ENCODE measurements around the gene BTBD9. TPM values are rescaled to one million over a fixed set of nuclear protein-coding genes. Genes with fewer than 3 reads are reported as not detected.

Gene BTBD9
- total and polyA plus RNA-seq, 2 experiments from 2014 or later, result 8.4 to 10.1 TPM

DNA sequence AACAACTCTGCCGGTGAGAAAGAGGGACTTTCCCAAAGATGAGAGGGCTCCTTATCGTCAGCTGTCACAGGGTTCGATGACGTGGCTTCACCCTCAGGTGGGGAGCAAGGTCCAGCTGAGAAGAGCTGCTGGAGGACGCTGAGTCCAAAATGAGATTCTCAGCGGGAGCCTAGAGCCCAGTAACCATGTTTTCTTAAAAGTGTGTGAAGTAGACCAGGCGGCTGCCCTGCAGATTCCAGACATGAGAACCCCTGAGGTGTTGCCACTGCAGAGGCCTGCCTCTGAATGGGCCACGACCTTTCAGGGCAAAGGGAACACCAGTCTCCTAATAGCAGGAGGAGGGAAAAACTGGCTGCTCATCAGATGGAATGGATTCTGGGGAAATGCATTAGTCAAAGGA is 375.1 kb downstream of the BTBD9 start:
- peaks cover 28% of the 10 kb centered on the region for H3K4me1 ChIP-seq (ENCODE audit: low read depth)
- H3K36me3 ChIP-seq, result no peaks in the 10 kb centered on the region
- H3K27ac ChIP-seq, result peak overlapping the region; percentile 31
- TF ChIP-seq, protein P1, sequence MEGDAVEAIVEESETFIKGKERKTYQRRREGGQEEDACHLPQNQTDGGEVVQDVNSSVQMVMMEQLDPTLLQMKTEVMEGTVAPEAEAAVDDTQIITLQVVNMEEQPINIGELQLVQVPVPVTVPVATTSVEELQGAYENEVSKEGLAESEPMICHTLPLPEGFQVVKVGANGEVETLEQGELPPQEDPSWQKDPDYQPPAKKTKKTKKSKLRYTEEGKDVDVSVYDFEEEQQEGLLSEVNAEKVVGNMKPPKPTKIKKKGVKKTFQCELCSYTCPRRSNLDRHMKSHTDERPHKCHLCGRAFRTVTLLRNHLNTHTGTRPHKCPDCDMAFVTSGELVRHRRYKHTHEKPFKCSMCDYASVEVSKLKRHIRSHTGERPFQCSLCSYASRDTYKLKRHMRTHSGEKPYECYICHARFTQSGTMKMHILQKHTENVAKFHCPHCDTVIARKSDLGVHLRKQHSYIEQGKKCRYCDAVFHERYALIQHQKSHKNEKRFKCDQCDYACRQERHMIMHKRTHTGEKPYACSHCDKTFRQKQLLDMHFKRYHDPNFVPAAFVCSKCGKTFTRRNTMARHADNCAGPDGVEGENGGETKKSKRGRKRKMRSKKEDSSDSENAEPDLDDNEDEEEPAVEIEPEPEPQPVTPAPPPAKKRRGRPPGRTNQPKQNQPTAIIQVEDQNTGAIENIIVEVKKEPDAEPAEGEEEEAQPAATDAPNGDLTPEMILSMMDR (IDR thresholded peaks at IDR 0.05; ENCODE audit: low read depth, low read length), result no peak
- H3K9me3 ChIP-seq (ENCODE audit: low read depth), result no peaks in the 10 kb centered on the region
- no peak overlapping the region for H3K4me3 ChIP-seq
- no peaks in the 10 kb centered on the region for H3K27me3 ChIP-seq
- peak in 1 of 2 donors; percentile 54 for DNase-seq (ENCODE audit: low read depth in 1 of 2, low spot score in 1 of 2)

DNA sequence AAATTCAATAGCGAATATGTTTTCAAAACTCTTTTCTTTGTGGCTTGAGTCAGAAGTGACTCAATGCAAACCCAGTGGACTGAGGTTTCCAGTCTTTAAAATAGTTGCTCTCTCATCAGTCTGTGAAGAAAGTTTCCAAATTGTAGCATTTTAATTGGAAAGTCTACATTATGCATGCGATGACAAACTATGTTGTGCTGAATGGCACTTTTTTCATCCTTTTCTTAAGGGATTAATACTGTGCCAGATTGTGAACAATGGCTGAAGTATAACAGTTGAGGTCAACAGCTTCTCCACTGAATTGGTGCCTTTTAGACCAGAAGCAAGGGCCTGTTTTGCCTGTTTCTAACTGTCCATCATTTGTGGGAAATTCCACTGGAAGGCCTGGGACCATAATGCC is 377.1 kb downstream of the BTBD9 start:
- no peak overlapping the region for H3K27ac ChIP-seq
- TF ChIP-seq, protein P1 (IDR thresholded peaks at IDR 0.05; ENCODE audit: low read depth, low read length), result no peak
- H3K4me1 ChIP-seq (ENCODE audit: low read depth), result peaks cover 24% of the 10 kb centered on the region

DNA sequence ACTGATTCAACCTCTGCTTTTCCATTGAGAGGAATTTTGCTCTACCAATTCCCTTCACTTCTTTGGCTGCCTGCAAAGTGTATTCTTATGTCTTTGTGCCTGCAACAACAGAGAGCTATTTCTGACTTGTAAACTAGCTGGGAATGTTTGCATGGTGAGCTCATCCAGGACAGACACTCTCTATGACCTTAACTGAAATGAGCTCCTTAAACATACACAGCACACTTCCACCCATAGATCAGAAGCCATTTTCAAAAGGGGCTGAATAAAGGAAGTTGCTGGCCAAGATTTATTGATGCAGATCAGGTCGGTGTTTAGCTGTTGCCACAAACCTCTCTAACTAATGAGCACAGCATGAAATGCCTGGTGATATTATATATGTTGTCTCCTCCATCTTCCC is 377.7 kb downstream of the BTBD9 start:
- no peaks in the 10 kb centered on the region for H3K36me3 ChIP-seq
- peak overlapping the region; percentile 79 for H3K27ac ChIP-seq
- peaks cover 24% of the 10 kb centered on the region for H3K4me1 ChIP-seq (ENCODE audit: low read depth)
- peak; percentile 36 to 72 for DNase-seq (ENCODE audit: low read depth in 1 of 2, low spot score in 1 of 2)
- H3K9me3 ChIP-seq (ENCODE audit: low read depth), result no peaks in the 10 kb centered on the region
- no peaks in the 10 kb centered on the region for H3K27me3 ChIP-seq
- TF ChIP-seq, protein P1 (IDR thresholded peaks at IDR 0.05; ENCODE audit: low read depth, low read length), result no peak
- H3K4me3 ChIP-seq, result no peak overlapping the region

More for the DNA sequence above, 377.1 kb downstream of the BTBD9 start:
- Histone ChIP-seq H3K9me3 (ENCODE audit: low read depth) (no peaks in the 10 kb centered on the region), H3K36me3 (no peaks in the 10 kb centered on the region), H3K27me3 (no peaks in the 10 kb centered on the region), H3K4me3 (no peak overlapping the region)
- no peak for DNase-seq (ENCODE audit: low read depth in 1 of 2, low spot score in 1 of 2)

DNA sequence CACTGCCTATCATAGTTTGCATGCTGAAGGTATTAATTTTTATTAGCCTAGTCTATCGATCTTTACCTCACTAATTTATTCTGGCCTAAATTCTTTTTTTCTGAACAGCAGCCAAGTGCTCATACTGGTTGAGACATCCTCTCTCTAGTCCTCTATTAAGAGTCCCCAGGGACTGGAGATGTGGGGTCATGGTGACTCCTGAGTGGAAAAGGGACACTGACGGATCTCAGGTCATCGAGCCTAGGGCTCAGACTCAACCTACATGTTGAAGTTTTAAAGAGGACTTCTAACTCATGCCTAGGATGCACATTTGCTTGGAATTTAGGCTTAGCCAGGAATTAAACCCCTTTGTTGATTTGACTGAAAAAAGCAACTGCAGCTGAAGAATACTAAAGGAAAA is 378.1 kb downstream of the BTBD9 start:
- no peaks in the 10 kb centered on the region for H3K9me3 ChIP-seq (ENCODE audit: low read depth)
- TF ChIP-seq, protein P1 (IDR thresholded peaks at IDR 0.05; ENCODE audit: low read depth, low read length), result no peak
- H3K36me3 ChIP-seq, result no peaks in the 10 kb centered on the region
- no peaks in the 10 kb centered on the region for H3K27me3 ChIP-seq
- H3K4me1 ChIP-seq (ENCODE audit: low read depth), result peaks cover 24% of the 10 kb centered on the region
- no peak overlapping the region for H3K4me3 ChIP-seq
- no peak for DNase-seq (ENCODE audit: low read depth in 1 of 2, low spot score in 1 of 2)
- peak overlapping the region; percentile 79 for H3K27ac ChIP-seq

DNA sequence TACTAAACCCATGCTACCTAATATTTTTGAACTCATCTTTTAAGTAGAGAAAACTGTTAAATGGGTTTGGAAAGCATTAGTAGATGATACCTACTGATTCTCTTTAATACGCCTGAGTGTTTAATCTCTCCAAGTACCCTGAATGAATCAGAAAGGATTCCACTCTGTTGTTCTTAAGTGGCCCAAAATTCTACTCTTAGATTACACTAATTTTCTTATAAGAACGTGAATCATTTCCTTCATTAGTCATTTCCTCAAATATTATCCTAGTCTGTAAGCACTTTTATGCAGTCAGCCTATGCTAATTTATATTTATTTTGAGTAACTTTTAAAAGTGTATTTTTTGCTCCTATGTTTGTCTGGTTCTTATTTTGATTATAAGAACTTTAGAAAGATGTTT is 380.0 kb downstream of the BTBD9 start:
- no peaks in the 10 kb centered on the region for H3K27me3 ChIP-seq
- H3K9me3 ChIP-seq (ENCODE audit: low read depth), result no peaks in the 10 kb centered on the region
- DNase-seq (ENCODE audit: low read depth in 1 of 2, low spot score in 1 of 2), result peak in 1 of 2 donors; percentile 54
- no peak overlapping the region for H3K4me3 ChIP-seq
- TF ChIP-seq, protein P1 (IDR thresholded peaks at IDR 0.05; ENCODE audit: low read depth, low read length), result no peak
- H3K4me1 ChIP-seq (ENCODE audit: low read depth), result peaks cover 21% of the 10 kb centered on the region
- H3K27ac ChIP-seq, result no peak overlapping the region
- H3K36me3 ChIP-seq, result no peaks in the 10 kb centered on the region
